ENCODE results near the gene PITHD1. TPM values are rescaled to one million over a fixed set of nuclear protein-coding genes. Genes with fewer than 3 reads are reported as not detected.
"Not testable (repeated sequence)": the region's sequence is repeated elsewhere in the genome, so short reads cannot be mapped to it uniquely, and the experiment has no call there.

Gene PITHD1
- total RNA-seq, 4 donors from 2014 or later: 36.7 to 40.6 (median 38.9) TPM

DNA sequence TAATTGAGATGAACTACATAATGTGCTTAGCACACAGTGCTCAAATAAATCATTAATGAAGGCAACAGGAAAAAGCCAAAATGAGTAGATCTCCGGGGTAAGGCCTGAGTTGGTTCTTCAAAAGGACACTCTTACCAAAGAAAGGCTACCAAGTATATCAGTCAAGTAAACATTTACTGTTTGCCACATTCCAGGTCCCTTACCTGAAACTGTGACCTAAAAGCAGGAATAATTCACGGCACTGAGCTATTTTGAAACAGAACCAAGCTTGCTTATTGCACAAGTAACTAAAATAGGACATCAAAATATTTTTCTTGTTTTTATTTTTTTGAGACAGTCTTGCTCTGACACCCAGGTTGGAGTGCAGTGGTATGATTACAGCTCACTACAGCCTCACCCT, 2.0 kb upstream of the PITHD1 start:
- intact Hi-C loops (cut with DNase I; ENCODE audit: low total_unique reads) (no loop called here), in situ Hi-C loops (cut with MboI; ENCODE audit: low pct_ligation_motif_present in 1 of 4, low pct_unique_long_range_greater_than_20kb in 1 of 4, low sequenced_read_pairs in 3 of 4) (loop anchor here in 1 of 4 donors (10.0 kb wide), 1 partner anchor 139 kb away; the partner anchor contains the start of gene CNR2)
- 67 to 86% methylated on average over 2 of the region's 2 CpGs for WGBS, 2 donors (ENCODE audit: low coverage in 1 of 2)
- no peaks in the 10 kb centered on the region for H3K27me3 ChIP-seq
- no peak overlapping the region for H3K4me3 ChIP-seq
- no peak overlapping the region for H3K27ac ChIP-seq
- TF ChIP-seq, protein P1, sequence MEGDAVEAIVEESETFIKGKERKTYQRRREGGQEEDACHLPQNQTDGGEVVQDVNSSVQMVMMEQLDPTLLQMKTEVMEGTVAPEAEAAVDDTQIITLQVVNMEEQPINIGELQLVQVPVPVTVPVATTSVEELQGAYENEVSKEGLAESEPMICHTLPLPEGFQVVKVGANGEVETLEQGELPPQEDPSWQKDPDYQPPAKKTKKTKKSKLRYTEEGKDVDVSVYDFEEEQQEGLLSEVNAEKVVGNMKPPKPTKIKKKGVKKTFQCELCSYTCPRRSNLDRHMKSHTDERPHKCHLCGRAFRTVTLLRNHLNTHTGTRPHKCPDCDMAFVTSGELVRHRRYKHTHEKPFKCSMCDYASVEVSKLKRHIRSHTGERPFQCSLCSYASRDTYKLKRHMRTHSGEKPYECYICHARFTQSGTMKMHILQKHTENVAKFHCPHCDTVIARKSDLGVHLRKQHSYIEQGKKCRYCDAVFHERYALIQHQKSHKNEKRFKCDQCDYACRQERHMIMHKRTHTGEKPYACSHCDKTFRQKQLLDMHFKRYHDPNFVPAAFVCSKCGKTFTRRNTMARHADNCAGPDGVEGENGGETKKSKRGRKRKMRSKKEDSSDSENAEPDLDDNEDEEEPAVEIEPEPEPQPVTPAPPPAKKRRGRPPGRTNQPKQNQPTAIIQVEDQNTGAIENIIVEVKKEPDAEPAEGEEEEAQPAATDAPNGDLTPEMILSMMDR (IDR thresholded peaks at IDR 0.05): no peak
- no peak for TF ChIP-seq POLR2A (IDR thresholded peaks at IDR 0.05)
- no peak for TF ChIP-seq POLR2AphosphoS5 (IDR thresholded peaks at IDR 0.05)
- TF ChIP-seq EP300 (IDR thresholded peaks at IDR 0.05; ENCODE audit: low read depth): no peak
- no peaks in the 10 kb centered on the region for H3K36me3 ChIP-seq
- no peak for DNase-seq
- no peaks in the 10 kb centered on the region for H3K9me3 ChIP-seq
- H3K4me1 ChIP-seq: peaks cover 15 to 35% (median 23%) of the 10 kb centered on the region in 4 donors

DNA sequence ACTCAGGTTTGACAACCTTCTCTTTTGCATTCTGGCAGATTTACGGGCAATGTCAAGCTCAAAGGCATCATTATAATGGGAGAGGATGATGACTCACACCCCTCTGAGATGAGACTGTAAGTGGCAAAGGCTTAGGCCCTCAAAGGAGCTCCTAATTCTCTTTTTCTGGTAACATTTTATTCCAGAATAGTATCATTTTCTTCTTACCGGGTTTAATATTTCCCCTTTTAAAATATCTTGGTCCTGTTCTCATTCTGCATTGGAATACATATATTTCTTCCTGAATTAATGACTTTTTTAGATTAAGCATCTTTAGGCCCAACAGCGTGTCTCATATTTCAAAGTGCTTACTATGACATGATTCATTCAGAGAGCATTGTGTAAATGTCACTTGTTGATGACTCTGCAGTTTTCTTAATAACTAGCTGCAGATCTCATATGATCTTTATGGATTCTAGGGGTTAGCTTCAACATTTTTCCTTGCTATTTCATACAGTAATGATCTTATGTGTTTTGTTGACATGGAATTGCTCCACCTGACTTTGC, 1.7 kb downstream of the PITHD1 start:
- Histone ChIP-seq H3K27ac (peak overlapping the region in 1 of 4 donors; percentile 99), H3K27me3 (no peaks in the 10 kb centered on the region), H3K36me3 (peaks cover 0 to 14% (median 3%) of the 10 kb centered on the region in 4 donors), H3K4me1 (peaks cover 15 to 30% (median 21%) of the 10 kb centered on the region in 4 donors), H3K9me3 (no peaks in the 10 kb centered on the region), H3K4me3 (no peak overlapping the region)
- WGBS, 2 donors (ENCODE audit: low coverage in 1 of 2): 69 to 82% methylated on average over 3 of the region's 3 CpGs
- intact Hi-C loops (cut with DNase I; ENCODE audit: low total_unique reads) (no loop called here), in situ Hi-C loops (cut with MboI; ENCODE audit: low pct_ligation_motif_present in 1 of 4, low pct_unique_long_range_greater_than_20kb in 1 of 4, low sequenced_read_pairs in 3 of 4) (loop anchor here in 1 of 4 donors (10.0 kb wide), 1 partner anchor 135 kb away; the partner anchor contains the start of gene CNR2)
- no peak for DNase-seq
- TF ChIP-seq POLR2AphosphoS5 (IDR thresholded peaks at IDR 0.05): no peak
- TF ChIP-seq, protein P1 (IDR thresholded peaks at IDR 0.05): no peak
- TF ChIP-seq EP300 (IDR thresholded peaks at IDR 0.05; ENCODE audit: low read depth): no peak
- no peak for TF ChIP-seq POLR2A (IDR thresholded peaks at IDR 0.05)

DNA sequence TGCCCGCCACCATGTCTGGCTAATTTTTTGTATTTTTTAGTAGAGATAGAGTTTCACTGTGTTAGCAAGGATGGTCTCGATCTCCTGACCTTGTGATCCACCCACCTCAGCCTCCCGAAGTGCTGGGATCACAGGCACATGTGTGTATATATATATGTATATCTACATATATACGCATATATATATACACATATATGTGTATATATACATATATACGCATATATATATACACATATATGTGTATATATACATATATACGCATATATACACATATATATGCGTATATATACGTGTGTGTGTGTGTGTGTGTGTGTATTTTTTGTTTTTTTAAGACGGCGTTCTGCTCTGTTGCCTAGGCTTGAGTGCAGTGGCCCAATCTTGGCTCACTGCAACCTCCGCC, 4.9 kb downstream of the PITHD1 start:
- in situ Hi-C loops (cut with MboI; ENCODE audit: low pct_ligation_motif_present in 1 of 4, low pct_unique_long_range_greater_than_20kb in 1 of 4, low sequenced_read_pairs in 3 of 4): not testable (repeated sequence)
- WGBS, 2 donors (ENCODE audit: low coverage in 1 of 2): 88 to 89% methylated on average over 8 to 11 of the region's 11 CpGs

DNA sequence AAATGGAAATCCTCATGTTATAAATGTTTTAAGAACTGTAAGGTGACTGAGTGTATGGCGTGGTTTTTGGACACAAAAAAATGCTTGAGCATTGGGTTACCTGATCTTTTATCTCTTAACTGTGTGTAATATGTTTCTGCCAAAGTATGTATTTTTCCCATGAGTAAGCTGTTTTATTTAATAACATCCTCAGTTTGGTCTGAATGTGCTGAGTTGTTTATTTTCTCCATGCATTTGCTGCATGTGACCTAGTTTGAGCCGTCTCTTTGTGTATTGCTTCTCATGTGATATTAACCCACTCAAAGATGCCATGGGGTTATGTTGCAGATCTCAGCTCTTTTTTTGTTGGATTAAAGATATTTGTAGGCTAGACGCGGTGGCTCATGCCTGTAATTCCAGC, 6.6 kb downstream of the PITHD1 start:
- in situ Hi-C loops (cut with MboI; ENCODE audit: low pct_ligation_motif_present in 1 of 4, low pct_unique_long_range_greater_than_20kb in 1 of 4, low sequenced_read_pairs in 3 of 4) (no loop called here), intact Hi-C loops (cut with DNase I; ENCODE audit: low total_unique reads) (no loop called here)
- H3K9me3 ChIP-seq: no peaks in the 10 kb centered on the region
- H3K27ac ChIP-seq: no peak overlapping the region
- no peak for TF ChIP-seq POLR2A (IDR thresholded peaks at IDR 0.05)
- no peak for TF ChIP-seq EP300 (IDR thresholded peaks at IDR 0.05; ENCODE audit: low read depth)
- TF ChIP-seq POLR2AphosphoS5 (IDR thresholded peaks at IDR 0.05): no peak
- TF ChIP-seq, protein P1 (IDR thresholded peaks at IDR 0.05): no peak
- H3K4me1 ChIP-seq: peaks cover 0 to 5% (median 3%) of the 10 kb centered on the region in 4 donors
- DNase-seq: no peak
- no peak overlapping the region for H3K4me3 ChIP-seq
- H3K27me3 ChIP-seq: no peaks in the 10 kb centered on the region
- 85 to 100% methylated on average over 1 to 4 of the region's 4 CpGs for WGBS, 2 donors (ENCODE audit: low coverage in 1 of 2)
- peaks cover 0 to 43% (median 10%) of the 10 kb centered on the region in 4 donors for H3K36me3 ChIP-seq

More for the DNA sequence above, 4.9 kb downstream of the PITHD1 start:
- Histone ChIP-seq H3K4me1 (peaks cover 10 to 17% (median 14%) of the 10 kb centered on the region in 4 donors), H3K36me3 (peaks cover 0 to 41% (median 10%) of the 10 kb centered on the region in 4 donors)
- intact Hi-C loops (cut with DNase I; ENCODE audit: low total_unique reads); H3K4me3 ChIP-seq; H3K27me3 ChIP-seq; DNase-seq; H3K27ac ChIP-seq; H3K9me3 ChIP-seq: not testable (repeated sequence)
